ENCODE measurements around the gene TP53INP2. TPM values are rescaled to one million over a fixed set of nuclear protein-coding genes. Genes with fewer than 3 reads are reported as not detected.

TP53INP2 gene
- total and polyA plus RNA-seq, 2 experiments from 2014 or later, result 8.4 to 18.9 TPM

- Histone ChIP-seq H3K36me3 (peaks cover 43% of the 10 kb centered on the region), H3K9me3 (ENCODE audit: low read depth) (no peaks in the 10 kb centered on the region), H3K4me1 (ENCODE audit: low read depth) (no peaks in the 10 kb centered on the region), H3K4me3 (no peak overlapping the region), H3K27ac (no peak overlapping the region), H3K27me3 (no peaks in the 10 kb centered on the region)
- TF ChIP-seq CTCF (IDR thresholded peaks at IDR 0.05; ENCODE audit: low read depth, low read length), result no peak
- no peak for DNase-seq (ENCODE audit: low read depth in 1 of 2, low spot score in 1 of 2)
Measured at GRCh38 chr20:34744340-34744739, 40.2 kb downstream of the TP53INP2 start.

GRCh38 chr20:34744847-34745246, 40.7 kb downstream of the TP53INP2 start:
- Histone ChIP-seq H3K9me3 (ENCODE audit: low read depth) (no peaks in the 10 kb centered on the region), H3K4me3 (no peak overlapping the region), H3K27ac (peak overlapping the region; percentile 14), H3K27me3 (no peaks in the 10 kb centered on the region), H3K36me3 (peaks cover 41% of the 10 kb centered on the region), H3K4me1 (ENCODE audit: low read depth) (no peaks in the 10 kb centered on the region)
- TF ChIP-seq CTCF (IDR thresholded peaks at IDR 0.05; ENCODE audit: low read depth, low read length), result no peak
- no peak for DNase-seq (ENCODE audit: low read depth in 1 of 2, low spot score in 1 of 2)

GRCh38 chr20:34746674-34747073, 42.5 kb downstream of the TP53INP2 start:
- Histone ChIP-seq H3K27me3 (no peaks in the 10 kb centered on the region), H3K4me1 (ENCODE audit: low read depth) (no peaks in the 10 kb centered on the region), H3K4me3 (no peak overlapping the region), H3K9me3 (ENCODE audit: low read depth) (no peaks in the 10 kb centered on the region), H3K36me3 (peaks cover 41% of the 10 kb centered on the region), H3K27ac (no peak overlapping the region)
- no peak for DNase-seq (ENCODE audit: low read depth in 1 of 2, low spot score in 1 of 2)
- TF ChIP-seq CTCF (IDR thresholded peaks at IDR 0.05; ENCODE audit: low read depth, low read length), result no peak

- TF ChIP-seq CTCF (IDR thresholded peaks at IDR 0.05; ENCODE audit: low read depth, low read length), result no peak
- DNase-seq (ENCODE audit: low read depth in 1 of 2, low spot score in 1 of 2), result no peak
- Histone ChIP-seq H3K27me3 (no peaks in the 10 kb centered on the region), H3K36me3 (peaks cover 41% of the 10 kb centered on the region), H3K4me3 (no peak overlapping the region), H3K27ac (no peak overlapping the region), H3K4me1 (ENCODE audit: low read depth) (no peaks in the 10 kb centered on the region), H3K9me3 (ENCODE audit: low read depth) (no peaks in the 10 kb centered on the region)
Measured at GRCh38 chr20:34747479-34747878, 43.3 kb downstream of the TP53INP2 start.

GRCh38 chr20:34748709-34749108, 44.6 kb downstream of the TP53INP2 start:
- Histone ChIP-seq H3K27ac (no peak overlapping the region), H3K27me3 (no peaks in the 10 kb centered on the region), H3K4me1 (ENCODE audit: low read depth) (no peaks in the 10 kb centered on the region), H3K4me3 (no peak overlapping the region), H3K9me3 (ENCODE audit: low read depth) (no peaks in the 10 kb centered on the region), H3K36me3 (peaks cover 39% of the 10 kb centered on the region)
- DNase-seq (ENCODE audit: low read depth in 1 of 2, low spot score in 1 of 2), result no peak
- TF ChIP-seq CTCF (IDR thresholded peaks at IDR 0.05; ENCODE audit: low read depth, low read length), result no peak

- Histone ChIP-seq H3K27me3 (no peaks in the 10 kb centered on the region), H3K36me3 (peaks cover 47% of the 10 kb centered on the region), H3K4me3 (no peak overlapping the region), H3K27ac (no peak overlapping the region), H3K4me1 (ENCODE audit: low read depth) (no peaks in the 10 kb centered on the region), H3K9me3 (ENCODE audit: low read depth) (no peaks in the 10 kb centered on the region)
- no peak for DNase-seq (ENCODE audit: low read depth in 1 of 2, low spot score in 1 of 2)
- no peak for TF ChIP-seq CTCF (IDR thresholded peaks at IDR 0.05; ENCODE audit: low read depth, low read length)
Measured at GRCh38 chr20:34750484-34750883, 46.3 kb downstream of the TP53INP2 start.

All from cardiac muscle cell (in vitro differentiated cells and primary cell).